GM12891 (cell line): ENCODE measurements around the gene SMS.

ENCODE experiments used
- DNase-seq: peaks from one replicate; pipeline ENCODE4 v3.0.0; 2011; ENCODE audit warnings: low spot score; ENCODE audit not compliant: insufficient read length
- FAIRE-seq: peaks from 2 replicates; lab custom pipeline; 2011; peaks lifted over from hg19 to GRCh38; lab: Jason Lieb, UNC
- PAX5 ChIP-seq: IDR thresholded peaks from 2 replicates; pipeline ENCODE4 v1.6.1; 2011; ENCODE audit warnings: low read length, moderate library complexity, mild to moderate bottlenecking; ENCODE audit not compliant: insufficient read depth, severe bottlenecking
- POLR2A ChIP-seq: IDR thresholded peaks from 2 replicates; pipeline ENCODE4 v1.6.1; 2011; ENCODE audit warnings: low read depth, low read length, control low read depth
- POLR2AphosphoS5 ChIP-seq: IDR thresholded peaks from 2 replicates; pipeline ENCODE4 v1.6.1; 2011; ENCODE audit warnings: low read depth, low read length, control low read depth
- POU2F2 ChIP-seq: IDR thresholded peaks from 2 replicates; pipeline ENCODE4 v1.6.1; 2011; ENCODE audit warnings: low read depth, mild to moderate bottlenecking, control low read depth, low read length, moderate library complexity
- SPI1 ChIP-seq: IDR thresholded peaks from 2 replicates; pipeline ENCODE4 v1.6.1; 2011; ENCODE audit warnings: low read depth, low read length, control low read depth
- TAF1 ChIP-seq: IDR thresholded peaks from 2 replicates; pipeline ENCODE4 v1.6.1; 2011; ENCODE audit warnings: low read depth, low read length, control low read depth

The SMS gene

GRCh38 chrX:21974011-21974385 is 33.5 kb downstream of the SMS start:
- TF ChIP-seq PAX5: no peak
- peak; percentile 65 for TF ChIP-seq SPI1
- FAIRE-seq (peak; percentile 63), DNase-seq (no peak)

DNA sequence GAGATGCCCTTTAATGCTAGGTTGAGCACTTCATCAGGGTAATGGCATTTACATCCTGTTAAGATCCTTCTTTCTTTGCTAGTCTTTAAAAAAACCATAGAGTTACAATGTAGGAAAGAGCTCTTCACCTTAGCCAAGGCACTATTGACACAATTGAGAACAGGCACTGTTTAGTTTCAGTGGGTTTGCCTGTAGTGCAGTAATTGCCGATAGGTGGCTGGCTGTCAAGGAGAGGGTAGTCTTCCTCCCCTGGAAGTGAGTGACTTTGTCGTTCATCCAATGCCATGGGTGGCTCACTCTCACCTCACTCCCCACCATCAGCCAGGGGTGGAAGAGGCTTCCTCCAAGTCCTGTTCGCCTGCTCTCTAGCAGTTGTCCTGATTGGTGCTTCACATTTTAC is 34.7 kb downstream of the SMS start:
- DNase-seq: no peak
- TF ChIP-seq SPI1 (no peak), POU2F2 (no peak), POLR2AphosphoS5 (no peak), PAX5 (no peak), TAF1 (no peak), POLR2A (no peak)
- FAIRE-seq: no peak

- FAIRE-seq (no peak), DNase-seq (no peak)
- TF ChIP-seq TAF1: no peak
- no peak for TF ChIP-seq POLR2AphosphoS5
- no peak for TF ChIP-seq POLR2A
- TF ChIP-seq SPI1: no peak
- no peak for TF ChIP-seq PAX5
- no peak for TF ChIP-seq POU2F2
These were observed 35.3 kb downstream of the SMS start for GRCh38 chrX:21975812-21976211.

DNA sequence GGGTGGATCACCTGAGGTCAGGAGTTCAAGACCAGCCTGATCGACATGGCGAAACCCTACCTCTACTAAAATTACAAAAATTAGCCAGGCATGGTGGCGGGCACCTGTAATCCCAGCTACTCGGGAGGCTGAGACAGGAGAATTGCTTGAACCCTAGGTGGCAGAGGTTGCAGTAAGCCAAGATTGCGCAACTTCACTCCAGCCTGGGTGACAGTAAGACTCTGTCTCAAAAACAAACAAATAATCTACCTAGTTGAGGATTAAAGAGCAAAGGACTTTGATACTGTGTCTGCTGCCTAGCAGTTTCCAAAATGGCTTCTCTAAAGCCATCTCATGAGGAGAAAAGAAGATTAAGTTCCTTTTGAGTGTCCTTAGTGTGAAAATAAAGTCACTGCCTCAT is 37.8 kb downstream of the SMS start:
- no peak for DNase-seq
- no peak for FAIRE-seq
- TF ChIP-seq POLR2AphosphoS5: no peak
- TF ChIP-seq PAX5: no peak
- TF ChIP-seq POLR2A: no peak
- no peak for TF ChIP-seq TAF1
- no peak for TF ChIP-seq SPI1
- TF ChIP-seq POU2F2: no peak

GRCh38 chrX:21982311-21982710 is 41.8 kb downstream of the SMS start:
- DNase-seq (no peak), FAIRE-seq (no peak)
- TF ChIP-seq TAF1 (no peak), POU2F2 (no peak), SPI1 (no peak), POLR2AphosphoS5 (no peak), PAX5 (no peak), POLR2A (no peak)

DNA sequence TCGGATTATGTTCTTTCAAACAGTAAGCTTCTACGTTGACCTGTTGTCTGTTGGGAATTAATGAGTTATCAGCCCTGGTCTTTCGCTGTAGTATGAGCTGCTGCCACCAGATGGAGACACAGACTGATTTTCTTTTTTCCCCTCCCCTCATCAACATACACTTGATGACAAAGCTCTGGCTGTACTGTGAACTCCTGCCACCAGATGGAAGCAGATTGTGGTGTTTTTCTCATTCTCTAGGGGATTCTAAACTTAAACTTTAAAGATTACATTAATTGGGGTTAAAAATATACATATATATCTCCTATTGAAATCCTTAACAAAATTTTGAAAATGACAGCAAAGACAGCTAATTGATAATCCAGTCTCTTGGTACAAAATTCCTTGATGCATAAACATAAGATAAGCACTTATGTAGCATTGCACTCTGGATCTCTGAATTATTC is 44.8 kb downstream of the SMS start:
- FAIRE-seq: peak; percentile 95
- DNase-seq: peak; percentile 25
- TF ChIP-seq PAX5 (no peak), POU2F2 (no peak), POLR2AphosphoS5 (no peak), TAF1 (no peak), SPI1 (no peak), POLR2A (no peak)

DNA sequence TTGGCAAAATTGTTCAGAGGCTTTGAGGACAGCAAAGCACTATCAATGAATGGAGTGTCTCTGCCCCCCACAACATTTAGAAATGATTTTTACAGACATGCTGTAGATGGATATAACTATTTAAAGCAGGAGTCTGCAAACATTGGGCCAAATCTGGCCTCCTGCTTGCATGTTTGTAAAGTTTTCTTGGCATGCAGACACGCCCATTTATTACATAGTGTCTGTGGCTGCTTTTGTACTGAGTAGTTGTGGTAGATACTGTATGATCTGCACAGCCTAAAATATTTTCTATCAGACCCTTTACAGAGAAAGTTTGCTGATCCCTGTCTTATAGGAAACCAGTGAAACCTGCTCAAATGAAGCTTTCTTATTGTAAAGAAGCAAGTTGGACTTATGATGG is 46.1 kb downstream of the SMS start:
- DNase-seq (no peak), FAIRE-seq (no peak)
- TF ChIP-seq SPI1 (no peak), POLR2AphosphoS5 (no peak), POU2F2 (no peak)

DNA sequence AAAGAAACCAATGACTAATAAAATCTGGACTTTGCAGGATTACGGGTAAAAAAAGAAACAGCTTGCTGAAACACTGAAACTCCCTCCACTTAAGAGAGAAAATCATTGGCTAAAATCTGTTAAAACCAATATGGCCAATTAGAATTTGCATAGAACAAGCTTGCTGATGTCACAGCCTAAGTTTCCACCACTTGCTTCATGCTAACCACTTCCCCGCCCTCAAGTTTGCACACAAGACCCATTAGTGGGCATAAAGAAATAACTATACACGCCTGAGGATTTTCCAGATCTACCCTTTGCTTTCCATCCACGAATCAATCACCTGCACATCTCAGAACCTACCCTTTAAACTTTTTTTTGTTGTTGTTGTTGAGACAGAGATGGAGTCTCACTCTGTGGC is 48.9 kb downstream of the SMS start:
- peak; percentile 86 for FAIRE-seq
- no peak for TF ChIP-seq PAX5
- peak; percentile 33; the same call in 1 of the 2 replicates for TF ChIP-seq SPI1
- no peak for TF ChIP-seq POLR2AphosphoS5
- TF ChIP-seq TAF1: no peak
- TF ChIP-seq POU2F2: peak; percentile 70
- no peak for TF ChIP-seq POLR2A
- DNase-seq: no peak

DNA sequence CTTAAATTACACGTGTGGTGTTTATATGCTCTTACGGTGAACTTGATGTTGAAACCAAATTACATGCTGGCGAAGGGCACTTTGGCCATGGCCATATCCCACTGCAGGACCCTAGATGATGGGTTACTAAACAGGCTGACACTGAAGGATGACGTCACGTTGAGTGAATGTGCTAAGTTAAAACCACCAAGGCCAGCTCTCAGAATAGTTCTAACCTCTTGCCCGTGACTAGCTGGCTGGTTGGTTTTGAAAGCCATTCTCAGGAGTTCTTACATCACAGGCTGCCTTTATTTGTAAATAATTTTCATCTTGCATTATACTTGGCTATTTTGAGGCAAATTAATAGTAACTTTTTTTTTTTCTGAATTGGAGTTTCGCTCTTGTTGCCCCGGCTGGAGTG is 50.3 kb downstream of the SMS start:
- DNase-seq: no peak
- no peak for TF ChIP-seq PAX5
- TF ChIP-seq TAF1: no peak
- TF ChIP-seq POLR2A: no peak
- TF ChIP-seq POU2F2: no peak
- TF ChIP-seq SPI1: no peak
- TF ChIP-seq POLR2AphosphoS5: no peak
- no peak for FAIRE-seq

GRCh38 chrX:21991504-21991903 is 51.0 kb downstream of the SMS start:
- DNase-seq: no peak
- TF ChIP-seq POU2F2 (no peak), TAF1 (no peak), PAX5 (no peak), POLR2A (no peak), SPI1 (no peak), POLR2AphosphoS5 (no peak)
- FAIRE-seq: no peak
